ENCODE data around the gene VAV2. TPM values are rescaled to one million over a fixed set of nuclear protein-coding genes. Genes with fewer than 3 reads are reported as not detected.
A peak's percentile ranks its signal among the peaks of the same experiment; 100 is the strongest.

Gene VAV2
- total RNA-seq, 2 donors from 2014 or later: 3.5 to 5.5 TPM

GRCh38 chr9:133731876-133732638, 260.1 kb downstream of the VAV2 start:
- H3K9me3 ChIP-seq (ENCODE audit: control insufficient read depth, low read length, poor library complexity, severe bottlenecking): no peaks in the 10 kb centered on the region
- DNase-seq (no peak), ATAC-seq (no peak)
- Mint-ChIP-seq H3K27ac (no peak overlapping the region), H3K4me3 (no peak overlapping the region), H3K27me3 (no peaks in the 10 kb centered on the region), H3K4me1 (peaks cover 5% of the 10 kb centered on the region), H3K36me3 (ENCODE audit: low read depth) (peaks cover 3% of the 10 kb centered on the region)

- Mint-ChIP-seq H3K4me1 (peaks cover 12% of the 10 kb centered on the region), H3K36me3 (ENCODE audit: low read depth) (peaks cover 3% of the 10 kb centered on the region), H3K27me3 (peaks cover 8% of the 10 kb centered on the region), H3K27ac (no peak overlapping the region), H3K4me3 (no peak overlapping the region)
- H3K9me3 ChIP-seq (ENCODE audit: control insufficient read depth, low read length, poor library complexity, severe bottlenecking): no peaks in the 10 kb centered on the region
- ATAC-seq (no peak), DNase-seq (no peak)
These were observed 261.0 kb downstream of the VAV2 start for GRCh38 chr9:133730994-133731715.

DNA sequence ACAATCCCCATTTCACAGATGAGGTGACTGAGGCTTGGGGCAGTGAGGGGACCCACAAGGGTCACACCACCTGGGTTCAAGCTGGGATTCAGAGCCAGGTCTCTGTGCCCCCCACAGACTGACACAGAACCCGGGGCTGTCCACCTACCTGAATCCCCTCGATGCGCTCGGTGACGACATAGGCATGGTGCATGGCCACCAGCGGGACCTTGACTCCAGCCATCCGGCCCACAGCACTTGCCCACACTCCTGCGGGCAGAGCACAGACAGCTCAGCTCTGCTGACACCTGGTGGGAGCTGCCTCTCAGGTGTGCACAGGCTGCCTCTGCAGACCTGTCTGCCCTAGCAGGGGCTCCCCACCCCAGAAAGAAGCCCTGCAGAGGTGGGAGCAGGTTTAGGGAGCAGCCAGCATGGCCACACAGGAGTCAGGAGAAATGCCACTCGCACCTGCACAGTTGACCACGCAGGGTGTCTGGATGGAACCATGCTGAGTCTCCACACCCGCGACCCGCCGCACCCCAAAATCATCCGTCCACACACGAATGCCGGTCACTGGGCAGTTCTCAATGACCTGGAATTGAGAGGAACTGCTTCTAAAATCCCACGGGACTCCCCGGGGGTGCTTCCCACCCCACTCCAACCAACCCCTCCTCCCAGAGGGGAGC, 262.4 kb downstream of the VAV2 start:
- ATAC-seq (no peak), DNase-seq (no peak)
- peaks cover 12% of the 10 kb centered on the region for H3K27me3 Mint-ChIP-seq

GRCh38 chr9:133728856-133729616, 263.1 kb downstream of the VAV2 start:
- Mint-ChIP-seq H3K4me3 (no peak overlapping the region), H3K4me1 (peaks cover 12% of the 10 kb centered on the region), H3K27ac (no peak overlapping the region), H3K27me3 (peaks cover 14% of the 10 kb centered on the region), H3K36me3 (ENCODE audit: low read depth) (peaks cover 3% of the 10 kb centered on the region)
- no peak for DNase-seq
- ATAC-seq: no peak
- H3K9me3 ChIP-seq (ENCODE audit: control insufficient read depth, low read length, poor library complexity, severe bottlenecking): no peaks in the 10 kb centered on the region

More for the DNA sequence above, 262.4 kb downstream of the VAV2 start:
- Mint-ChIP-seq H3K4me3 (no peak overlapping the region), H3K36me3 (ENCODE audit: low read depth) (peaks cover 3% of the 10 kb centered on the region), H3K27ac (no peak overlapping the region), H3K4me1 (peaks cover 12% of the 10 kb centered on the region)
- H3K9me3 ChIP-seq (ENCODE audit: control insufficient read depth, low read length, poor library complexity, severe bottlenecking): no peaks in the 10 kb centered on the region

- Mint-ChIP-seq H3K27me3 (peaks cover 16% of the 10 kb centered on the region), H3K4me1 (peaks cover 12% of the 10 kb centered on the region), H3K4me3 (no peak overlapping the region), H3K27ac (no peak overlapping the region), H3K36me3 (ENCODE audit: low read depth) (peaks cover 3% of the 10 kb centered on the region)
- DNase-seq (no peak), ATAC-seq (no peak)
- H3K9me3 ChIP-seq (ENCODE audit: control insufficient read depth, low read length, poor library complexity, severe bottlenecking): no peaks in the 10 kb centered on the region
These were observed 264.2 kb downstream of the VAV2 start for GRCh38 chr9:133727876-133728441.

DNA sequence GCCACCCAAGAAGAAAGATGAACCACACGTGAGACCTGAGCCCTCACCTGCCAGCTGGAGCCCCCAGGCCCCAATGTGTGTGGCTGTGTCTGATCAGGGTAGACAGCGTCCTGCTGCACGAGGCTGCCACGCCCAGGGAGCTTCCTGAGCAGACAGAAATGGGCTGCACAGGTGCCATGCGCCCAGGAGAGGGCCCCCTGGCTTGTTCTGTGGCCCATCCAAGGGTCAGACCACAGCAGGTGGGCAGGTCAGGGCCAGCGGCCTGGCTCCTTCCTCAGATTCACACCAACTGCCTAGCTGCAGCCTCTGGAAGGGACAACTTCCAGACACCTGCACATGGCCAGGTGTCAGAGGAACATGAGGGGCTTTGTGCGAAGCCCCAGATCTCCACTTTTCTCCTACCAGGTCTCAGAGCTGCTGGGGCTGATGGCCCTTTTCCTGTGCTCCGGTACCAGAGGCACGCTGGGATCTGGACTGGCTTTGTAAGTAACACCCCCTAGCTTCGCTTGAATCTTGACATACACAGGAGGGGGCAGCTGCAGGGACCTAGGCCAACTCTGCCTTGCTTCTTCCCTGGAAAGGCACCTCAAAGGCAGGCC, 264.7 kb downstream of the VAV2 start:
- no peak overlapping the region for H3K27ac Mint-ChIP-seq
- no peak for DNase-seq
- no peaks in the 10 kb centered on the region for H3K9me3 ChIP-seq (ENCODE audit: control insufficient read depth, low read length, poor library complexity, severe bottlenecking)
- H3K4me1 Mint-ChIP-seq: peaks cover 10% of the 10 kb centered on the region
- peaks cover 3% of the 10 kb centered on the region for H3K36me3 Mint-ChIP-seq (ENCODE audit: low read depth)
- H3K4me3 Mint-ChIP-seq: peak overlapping the region; percentile 53
- no peak for ATAC-seq
- H3K27me3 Mint-ChIP-seq: peaks cover 16% of the 10 kb centered on the region

- H3K27me3 Mint-ChIP-seq: peaks cover 23% of the 10 kb centered on the region
- H3K27ac Mint-ChIP-seq: no peak overlapping the region
- DNase-seq (peak in 2 of 3 donors; percentile 40 to 46), ATAC-seq (peak; percentile 77)
- H3K36me3 Mint-ChIP-seq (ENCODE audit: low read depth): peaks cover 3% of the 10 kb centered on the region
- H3K4me3 Mint-ChIP-seq: peak overlapping the region; percentile 53
- H3K4me1 Mint-ChIP-seq: peaks cover 10% of the 10 kb centered on the region
- H3K9me3 ChIP-seq (ENCODE audit: control insufficient read depth, low read length, poor library complexity, severe bottlenecking): no peaks in the 10 kb centered on the region
These were observed 265.5 kb downstream of the VAV2 start for GRCh38 chr9:133726401-133727276.

GRCh38 chr9:133725886-133726285, 266.2 kb downstream of the VAV2 start:
- DNase-seq (no peak), ATAC-seq (no peak)
- H3K36me3 Mint-ChIP-seq (ENCODE audit: low read depth): peaks cover 3% of the 10 kb centered on the region
- H3K4me1 Mint-ChIP-seq: peaks cover 10% of the 10 kb centered on the region
- no peak overlapping the region for H3K27ac Mint-ChIP-seq
- no peak overlapping the region for H3K4me3 Mint-ChIP-seq
- no peaks in the 10 kb centered on the region for H3K9me3 ChIP-seq (ENCODE audit: control insufficient read depth, low read length, poor library complexity, severe bottlenecking)
- H3K27me3 Mint-ChIP-seq: peaks cover 30% of the 10 kb centered on the region

- DNase-seq (no peak), ATAC-seq (no peak)
- Mint-ChIP-seq H3K27ac (no peak overlapping the region), H3K4me1 (peaks cover 6% of the 10 kb centered on the region), H3K36me3 (ENCODE audit: low read depth) (peaks cover 2% of the 10 kb centered on the region), H3K27me3 (peaks cover 35% of the 10 kb centered on the region), H3K4me3 (no peak overlapping the region)
- no peaks in the 10 kb centered on the region for H3K9me3 ChIP-seq (ENCODE audit: control insufficient read depth, low read length, poor library complexity, severe bottlenecking)
These were observed 273.4 kb downstream of the VAV2 start for GRCh38 chr9:133718563-133719315.

GRCh38 chr9:133717113-133718031, 274.8 kb downstream of the VAV2 start:
- ATAC-seq (no peak), DNase-seq (no peak)
- Mint-ChIP-seq H3K36me3 (ENCODE audit: low read depth) (peaks cover 2% of the 10 kb centered on the region), H3K4me3 (no peak overlapping the region), H3K27ac (no peak overlapping the region), H3K27me3 (peaks cover 35% of the 10 kb centered on the region), H3K4me1 (peaks cover 6% of the 10 kb centered on the region)
- no peaks in the 10 kb centered on the region for H3K9me3 ChIP-seq (ENCODE audit: control insufficient read depth, low read length, poor library complexity, severe bottlenecking)
